Left kidney (tissue), 2 donors: ENCODE measurements around the gene ARHGEF4. TPM values are rescaled to one million over a fixed set of nuclear protein-coding genes. Genes with fewer than 3 reads are reported as not detected.

Source experiments
- DNase-seq: peaks from one replicate; pipeline ENCODE4 v3.0.0-alpha.2; 2013
- polyA plus RNA-seq: library from polyadenylated mRNA; unstranded; fragments of 120-200 nt; gene quantifications from one replicate; pipeline ENCODE4 v1.2.1, GENCODE V29; 2013; ENCODE audit not compliant: insufficient read length

The ARHGEF4 gene
- polyA plus RNA-seq, 1 donor = 6.6 TPM

GRCh38 chr2:130834091-130834930 lies 2.4 kb upstream of the ARHGEF4 start:
- DNase-seq = no peak

DNA sequence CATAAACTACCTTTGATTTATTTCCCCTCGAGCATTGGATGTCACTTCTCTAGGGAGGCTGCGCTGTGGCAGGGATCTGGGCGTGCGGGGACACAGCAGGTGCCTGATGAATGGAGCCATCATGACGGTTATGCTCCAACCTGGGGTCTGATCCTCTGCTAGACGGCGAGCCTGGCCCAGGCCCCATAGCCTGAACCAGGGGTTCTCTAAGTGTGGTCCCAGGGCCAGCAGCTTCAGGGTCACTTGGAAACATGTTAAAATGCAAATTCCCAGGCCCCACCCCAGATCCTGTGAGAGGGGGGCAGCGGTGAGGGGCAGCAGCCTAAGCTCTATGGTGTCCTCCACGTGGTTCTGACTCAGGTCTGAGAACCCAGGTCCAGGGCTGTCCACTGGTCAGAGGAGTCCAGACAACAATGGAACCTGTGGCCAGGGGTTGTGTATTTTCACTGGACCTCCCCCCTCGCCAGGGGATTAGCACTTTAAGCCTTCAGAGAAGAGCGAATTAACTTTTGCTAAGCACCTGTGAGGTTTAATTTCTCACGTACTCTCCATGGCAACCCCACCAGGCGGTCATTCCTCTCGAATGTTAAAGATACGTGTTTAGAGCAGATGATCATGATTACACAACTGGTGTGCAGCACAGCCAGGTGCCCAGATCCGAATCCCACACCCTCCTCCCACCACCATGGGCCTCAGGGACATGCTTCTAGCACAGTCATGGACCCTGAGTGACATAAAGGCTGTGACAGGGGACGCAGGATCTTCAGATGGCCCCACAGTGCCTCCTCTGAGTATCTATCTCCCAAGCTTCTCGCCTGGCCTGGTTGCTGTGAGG lies 1.6 kb upstream of the ARHGEF4 start:
- DNase-seq = no peak

DNA sequence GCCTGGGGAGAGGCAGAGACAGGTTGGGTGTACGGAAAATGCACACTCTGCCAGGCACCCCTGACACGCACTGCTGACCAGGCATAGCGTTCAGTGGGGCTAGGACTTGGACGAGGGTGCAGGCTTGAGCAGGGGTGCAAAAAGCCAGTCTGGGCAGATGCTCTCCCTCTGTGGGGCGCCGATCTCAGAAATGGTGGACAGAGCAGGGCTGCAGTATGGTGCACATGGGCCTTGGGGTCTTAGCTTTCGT lies 1.0 kb upstream of the ARHGEF4 start:
- no peak for DNase-seq

DNA sequence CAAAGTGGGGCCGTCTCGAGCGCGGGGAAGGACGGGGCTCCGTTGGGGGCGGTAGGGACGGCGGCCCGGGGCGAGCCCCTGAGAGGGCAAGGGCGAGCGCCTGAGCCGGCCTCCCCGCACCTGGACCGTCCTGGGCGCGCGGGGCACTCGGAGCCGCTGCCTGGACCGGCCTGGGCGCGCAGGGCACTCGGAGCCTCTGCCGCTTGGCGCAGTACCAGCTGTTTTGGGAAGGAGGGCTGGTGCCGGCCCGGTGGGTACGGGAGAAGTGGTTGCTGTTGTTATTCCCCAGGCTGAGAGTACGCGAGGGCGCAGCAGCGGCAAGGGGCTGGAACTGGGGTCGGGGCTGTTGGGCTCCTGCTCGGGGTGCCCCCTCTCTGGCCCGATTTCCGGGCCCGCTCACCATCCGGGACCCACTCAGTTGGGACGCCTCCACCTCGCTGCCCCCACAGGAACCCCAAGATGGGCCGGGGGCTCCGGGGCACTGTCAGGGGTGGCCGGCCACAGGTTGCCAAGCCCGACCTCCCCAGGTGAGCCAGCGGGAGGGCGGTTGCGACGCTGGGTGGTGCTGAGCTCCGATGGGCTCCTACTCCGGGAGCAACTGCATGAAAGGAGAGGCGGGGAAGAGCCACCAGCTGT lies 579 bp downstream of the ARHGEF4 start:
- DNase-seq = no peak

GRCh38 chr2:130837811-130838565 lies 1.3 kb downstream of the ARHGEF4 start:
- DNase-seq = no peak

- no peak for DNase-seq
These were observed 2.5 kb downstream of the ARHGEF4 start for GRCh38 chr2:130839011-130839780.

- DNase-seq = no peak
These were observed 3.8 kb downstream of the ARHGEF4 start for GRCh38 chr2:130840506-130840905.

GRCh38 chr2:130841741-130842365 lies 5.1 kb downstream of the ARHGEF4 start:
- no peak for DNase-seq

- no peak for DNase-seq
These were observed 6.1 kb downstream of the ARHGEF4 start for GRCh38 chr2:130842770-130843169.

GRCh38 chr2:130843321-130843985 lies 6.7 kb downstream of the ARHGEF4 start:
- no peak for DNase-seq

DNA sequence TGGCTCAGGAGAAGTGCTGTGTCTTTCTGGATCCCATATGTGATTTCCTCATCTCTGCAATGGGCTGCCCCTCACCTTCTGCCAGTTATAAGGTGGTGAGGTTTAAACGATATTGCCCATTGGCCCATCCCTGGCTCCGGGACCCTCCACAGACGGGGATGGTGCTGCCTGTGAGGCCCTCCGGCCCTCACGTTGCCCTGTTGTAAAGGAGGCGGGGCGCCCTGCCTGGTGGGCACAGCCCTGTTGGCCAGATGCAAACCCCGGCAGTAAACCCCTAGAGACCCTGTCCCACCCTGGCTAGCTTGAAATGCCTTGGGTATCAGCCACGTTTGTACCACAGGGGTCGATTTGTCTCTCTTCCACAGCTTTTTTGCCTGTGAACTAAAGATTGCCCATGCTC lies 7.4 kb downstream of the ARHGEF4 start:
- DNase-seq = no peak

- no peak for DNase-seq
These were observed 8.9 kb downstream of the ARHGEF4 start for GRCh38 chr2:130845505-130846085.

DNA sequence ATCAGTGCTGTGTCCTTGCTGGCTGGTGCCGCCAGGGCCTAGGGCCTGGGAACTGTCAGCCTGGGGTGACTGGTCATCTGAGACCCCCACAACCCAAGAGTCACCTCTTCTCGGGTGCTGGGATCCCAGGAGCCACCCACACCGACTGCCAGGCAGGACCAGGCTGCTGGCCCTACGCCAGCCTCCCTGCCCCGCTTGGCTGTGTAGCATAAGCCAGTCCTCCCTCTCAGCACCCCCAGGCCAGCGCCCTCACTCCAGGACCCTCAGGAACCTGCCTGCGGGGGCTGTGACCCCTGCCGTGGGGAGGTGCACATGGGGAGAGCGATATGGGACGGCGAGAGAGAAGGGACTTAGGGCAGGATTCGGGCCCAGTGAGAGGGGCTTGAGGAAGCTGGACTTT lies 9.5 kb downstream of the ARHGEF4 start:
- no peak for DNase-seq

- no peak for DNase-seq
These were observed 10.1 kb downstream of the ARHGEF4 start for GRCh38 chr2:130846686-130847375.

GRCh38 chr2:130847776-130848525 lies 11.2 kb downstream of the ARHGEF4 start:
- DNase-seq = no peak

DNA sequence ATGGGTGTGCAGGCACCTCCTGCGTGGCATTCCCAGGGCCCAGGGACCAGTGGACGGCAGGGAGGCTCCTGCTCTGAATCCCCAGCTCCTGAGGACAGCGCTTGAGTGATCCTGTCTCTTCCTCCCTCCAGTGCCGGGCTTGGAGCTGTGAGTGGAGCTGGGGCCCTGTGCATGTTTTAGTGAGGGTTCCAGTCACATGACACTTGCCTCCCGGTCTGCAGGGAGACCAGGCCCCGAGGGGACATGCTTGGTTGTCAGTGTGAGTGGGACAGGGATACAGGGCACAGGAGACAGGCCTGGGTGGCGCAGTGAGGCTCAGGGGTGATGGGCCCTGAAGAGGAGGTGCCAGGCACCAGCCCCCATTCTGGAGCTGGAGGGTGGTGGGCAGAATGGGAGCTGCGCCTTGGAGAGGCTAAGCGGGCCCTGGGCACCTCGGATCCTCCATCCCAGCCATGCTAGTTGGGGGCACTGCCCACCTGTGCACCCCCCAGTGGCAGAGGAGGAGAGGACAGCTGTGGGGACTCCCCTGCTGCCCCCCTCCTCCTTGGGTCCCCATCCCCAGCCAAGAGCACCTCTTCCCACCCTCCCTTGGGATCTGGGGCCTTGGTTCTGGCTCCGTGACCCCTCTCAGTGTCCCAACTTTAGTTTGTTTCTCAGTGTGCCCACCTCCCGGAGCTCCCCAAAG lies 12.0 kb downstream of the ARHGEF4 start:
- no peak for DNase-seq

GRCh38 chr2:130849896-130850787 lies 13.4 kb downstream of the ARHGEF4 start:
- no peak for DNase-seq
